Pancreas (tissue), 10 donors: Measurements from ENCODE around the gene VWA5B1. TPM values are rescaled to one million over a fixed set of nuclear protein-coding genes. Genes with fewer than 3 reads are reported as not detected.

ENCODE experiments used
- ATAC-seq, 4 donors: fragments of 200-7000 bp; cut with Tn5 transposase; one replicate each; pipeline versions ENCODE4 v1.8.0 to v1.9.1; 2020; ENCODE audit warnings: mild to moderate bottlenecking in 4 of 4, moderate library complexity in 4 of 4
- DNase-seq, 6 donors: peaks; one replicate each; pipeline ENCODE4 v3.0.0-alpha.2; 2020
- FAIRE-seq: peaks from 2 replicates; lab custom pipeline; 2012; peaks lifted over from hg19 to GRCh38; lab: Jason Lieb, UNC
- H3K27ac ChIP-seq, 4 donors: fragments of 200-600 bp; sonication (generic); 1 replicate in 3 of 4; 2 replicates in 1 of 4; pipeline versions ENCODE4 v1.5.0 to v1.8.0; 2020
- H3K27me3 ChIP-seq, 4 donors: fragments of 200-600 bp; one replicate each; pipeline ENCODE4 v1.8.0; 2021
- H3K36me3 ChIP-seq, 3 donors: fragments of 200-600 bp; sonication (generic) in 1 of 3; one replicate each; pipeline versions ENCODE4 v1.5.0 to v1.8.0; 2020 to 2021
- H3K4me1 ChIP-seq, 3 donors: fragments of 200-600 bp; one replicate each; pipeline ENCODE4 v1.8.0; 2021
- H3K4me3 ChIP-seq, 4 donors: fragments of 200-600 bp; sonication (generic) in 2 of 4; one replicate each; pipeline versions ENCODE4 v1.5.0 to v1.8.0; 2020 to 2021
- H3K9me3 ChIP-seq, 4 donors: fragments of 200-600 bp; one replicate each; pipeline ENCODE4 v1.8.0; 2021
- WGBS, 2 donors: extraction: QIAGEN DNeasy Blood & Tissue Kit; methylation state at CpG; one replicate each; pipeline ENCODE4 v1.1.7; 2013; 5-methylcytosine and 5-hydroxymethylcytosine counted together
- intact Hi-C, 3 donors: fragments of 100-400 bp; cut with DNase I; formaldehyde crosslinking; loops; one replicate each; pipeline versions ENCODE4 v1.11.1 to v1.14.2; 2022
- polyA plus RNA-seq, 2 donors: library from polyadenylated mRNA; stranded (reverse); fragments of 200-250 nt; gene quantifications; one replicate each; pipeline ENCODE4 v1.2.3, GENCODE V29; 2013
- total RNA-seq, 6 donors: library from RNA; stranded (reverse); fragmentation: NEBNext Ultra II Directional in 4 of 6; extraction: Animal tissue kit (Norgen Biotek cat#: 25700) in 4 of 6; gene quantifications; one replicate each; pipeline versions ENCODE4 v1.2.1 to v1.2.4, GENCODE V29; 2021 to 2023
- TF ChIP-seq, protein P1 (sequence below), 4 donors: fragments of 200-600 bp; sonication (generic) in 3 of 4; IDR thresholded peaks; one replicate each; pipeline versions ENCODE4 v1.5.0 to v1.8.0; 2021; ENCODE audit warnings: antibody characterized with exemption in 4 of 4
- donor health status: healthy with polysubstance abuse.
- donor health status: DM: no; HTN: no; CAD: no; lungs with moderate emphysema.
- donor health status: DM: no; HTN: no; CAD: no.
- donor health status: control.
- donor health status: control.
- donor health status: Bipolar disorder and iron deficiency.
- donor health status: DM: yes; HTN: yes; CAD: no.
- donor health status: DM: no; HTN: no; CAD: no.
- donor health status: DM: no; HTN: no; CAD: no.
- donor health status: DM: yes; HTN: yes; CAD: no.

The VWA5B1 gene
- total and polyA plus RNA-seq, 8 donors: 0.16 to 0.70 (median 0.29) TPM; not detected in 1

DNA sequence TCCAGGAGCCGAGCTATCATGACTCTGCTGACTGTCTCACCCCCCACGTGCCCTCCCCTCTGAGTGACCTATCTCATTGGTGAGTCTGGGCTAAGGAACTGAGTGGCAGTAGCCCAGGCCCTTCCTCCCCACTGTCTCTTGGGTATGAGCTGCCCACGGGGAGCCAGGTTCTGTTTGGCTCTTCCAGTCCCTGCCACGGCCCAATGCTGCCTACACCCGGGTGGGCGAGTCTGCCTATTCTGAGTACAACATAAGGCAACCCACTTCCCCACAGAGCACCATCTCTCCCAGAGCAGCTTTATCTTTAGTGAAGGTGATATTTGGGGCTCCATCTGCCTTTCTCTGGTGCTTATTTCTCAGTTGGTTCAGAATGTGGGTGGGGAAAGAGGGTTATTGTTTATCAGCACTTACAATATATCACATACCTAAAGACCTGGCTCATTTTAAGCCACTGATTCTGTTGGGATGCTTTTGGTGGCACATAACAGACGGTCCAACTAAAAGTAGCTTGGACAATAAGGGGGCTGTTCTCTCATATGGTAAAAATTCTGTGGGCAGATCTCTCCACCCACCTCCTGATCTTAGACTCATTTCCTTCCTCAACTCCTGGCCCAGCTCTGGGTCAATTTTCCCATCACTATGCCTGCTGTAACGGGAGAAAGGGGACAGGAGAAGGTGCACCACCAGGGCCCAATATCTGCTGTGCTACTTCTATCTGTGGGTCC lies 27.7 kb upstream of the VWA5B1 start:
- FAIRE-seq: no peak
- Histone ChIP-seq H3K36me3 (no peaks in the 10 kb centered on the region), H3K27ac (no peak overlapping the region), H3K4me1 (no peaks in the 10 kb centered on the region), H3K9me3 (no peaks in the 10 kb centered on the region), H3K4me3 (no peak overlapping the region), H3K27me3 (no peaks in the 10 kb centered on the region)
- no peak for ATAC-seq
- no peak for DNase-seq
- intact Hi-C loops: no loop called here
- WGBS, 2 donors: 61 to 73% methylated on average over 8 of the region's 8 CpGs
- TF ChIP-seq, protein P1, sequence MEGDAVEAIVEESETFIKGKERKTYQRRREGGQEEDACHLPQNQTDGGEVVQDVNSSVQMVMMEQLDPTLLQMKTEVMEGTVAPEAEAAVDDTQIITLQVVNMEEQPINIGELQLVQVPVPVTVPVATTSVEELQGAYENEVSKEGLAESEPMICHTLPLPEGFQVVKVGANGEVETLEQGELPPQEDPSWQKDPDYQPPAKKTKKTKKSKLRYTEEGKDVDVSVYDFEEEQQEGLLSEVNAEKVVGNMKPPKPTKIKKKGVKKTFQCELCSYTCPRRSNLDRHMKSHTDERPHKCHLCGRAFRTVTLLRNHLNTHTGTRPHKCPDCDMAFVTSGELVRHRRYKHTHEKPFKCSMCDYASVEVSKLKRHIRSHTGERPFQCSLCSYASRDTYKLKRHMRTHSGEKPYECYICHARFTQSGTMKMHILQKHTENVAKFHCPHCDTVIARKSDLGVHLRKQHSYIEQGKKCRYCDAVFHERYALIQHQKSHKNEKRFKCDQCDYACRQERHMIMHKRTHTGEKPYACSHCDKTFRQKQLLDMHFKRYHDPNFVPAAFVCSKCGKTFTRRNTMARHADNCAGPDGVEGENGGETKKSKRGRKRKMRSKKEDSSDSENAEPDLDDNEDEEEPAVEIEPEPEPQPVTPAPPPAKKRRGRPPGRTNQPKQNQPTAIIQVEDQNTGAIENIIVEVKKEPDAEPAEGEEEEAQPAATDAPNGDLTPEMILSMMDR (IDR thresholded peaks at IDR 0.05): no peak

DNA sequence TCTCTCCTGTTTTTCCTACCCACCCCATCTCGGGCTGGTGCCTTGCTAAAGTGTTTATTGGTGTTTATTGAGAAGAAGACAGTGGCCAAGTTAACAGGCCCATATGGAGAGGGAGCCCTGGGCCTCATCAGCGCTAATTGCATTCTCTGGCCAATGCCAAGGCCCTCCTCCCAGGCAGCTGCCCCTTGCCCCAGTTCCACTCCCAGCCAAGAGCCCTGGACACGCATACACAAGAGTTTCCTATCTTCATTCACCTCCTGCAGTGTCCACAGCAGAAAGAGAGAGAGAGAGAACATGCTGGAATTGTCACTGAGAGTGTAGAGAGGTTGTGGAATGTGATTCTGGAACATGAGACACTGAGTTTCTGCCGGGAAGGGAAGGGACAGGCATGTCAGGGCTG lies 25.4 kb upstream of the VWA5B1 start:
- ATAC-seq (no peak), FAIRE-seq (no peak)
- intact Hi-C loops: no loop called here

DNA sequence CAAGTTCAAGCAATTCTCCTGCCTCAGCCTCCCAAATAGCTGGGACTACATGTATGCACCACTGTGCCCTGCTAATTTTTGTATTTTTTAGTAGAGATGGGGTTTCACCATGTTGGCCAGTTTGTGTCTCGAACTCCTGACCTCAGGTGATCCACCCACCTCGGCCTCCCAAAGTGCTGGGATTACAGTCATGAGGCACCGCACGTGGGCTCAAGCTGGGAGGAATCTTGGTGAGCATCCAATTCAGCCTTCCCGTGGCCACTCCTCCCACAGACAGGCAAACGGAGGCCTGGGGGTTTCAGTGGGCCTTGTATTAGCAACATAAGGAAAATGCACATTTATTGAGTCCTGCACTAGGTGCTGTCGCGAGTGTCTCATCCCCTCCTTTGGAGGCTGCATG lies 24.5 kb upstream of the VWA5B1 start:
- TF ChIP-seq, protein P1 (IDR thresholded peaks at IDR 0.05): no peak
- DNase-seq: no peak
- Histone ChIP-seq H3K9me3 (no peaks in the 10 kb centered on the region), H3K4me1 (no peaks in the 10 kb centered on the region), H3K27me3 (peaks cover 0 to 2% (median 0%) of the 10 kb centered on the region in 4 donors), H3K4me3 (no peak overlapping the region), H3K36me3 (no peaks in the 10 kb centered on the region), H3K27ac (no peak overlapping the region)
- WGBS, 2 donors: 62 to 75% methylated on average over 8 of the region's 8 CpGs
- no peak for ATAC-seq
- FAIRE-seq: no peak
- intact Hi-C loops: no loop called here

More for the DNA sequence above, 25.4 kb upstream of the VWA5B1 start:
- 49 to 55% methylated on average over 4 of the region's 4 CpGs for WGBS, 2 donors
- Histone ChIP-seq H3K9me3 (no peaks in the 10 kb centered on the region), H3K27me3 (peaks cover 0 to 2% (median 0%) of the 10 kb centered on the region in 4 donors), H3K4me1 (no peaks in the 10 kb centered on the region), H3K4me3 (no peak overlapping the region), H3K27ac (no peak overlapping the region), H3K36me3 (no peaks in the 10 kb centered on the region)
- DNase-seq: no peak
- TF ChIP-seq, protein P1 (IDR thresholded peaks at IDR 0.05): no peak

DNA sequence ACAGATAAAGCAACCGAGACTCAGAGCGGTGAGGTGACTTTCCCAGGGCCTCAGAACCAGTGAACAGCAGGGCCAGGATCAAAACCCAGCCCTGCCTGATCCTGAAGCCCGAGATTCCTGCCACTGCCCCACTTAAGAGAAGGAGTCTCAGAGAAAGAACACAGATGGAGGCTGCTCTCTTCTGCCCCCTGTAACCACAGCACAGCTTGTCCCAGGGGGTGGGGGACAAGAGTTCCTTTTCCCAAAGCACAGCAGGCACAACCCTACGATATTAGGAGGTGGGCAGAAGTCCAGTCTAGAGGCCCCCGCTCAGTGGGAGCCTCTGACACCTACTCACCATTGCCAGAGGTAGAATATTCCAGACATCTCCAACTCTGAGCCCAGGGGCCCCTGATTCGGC lies 24.0 kb upstream of the VWA5B1 start:
- no peak for FAIRE-seq
- Histone ChIP-seq H3K4me1 (no peaks in the 10 kb centered on the region), H3K36me3 (no peaks in the 10 kb centered on the region), H3K9me3 (no peaks in the 10 kb centered on the region), H3K27ac (no peak overlapping the region), H3K27me3 (peaks cover 0 to 2% (median 0%) of the 10 kb centered on the region in 4 donors), H3K4me3 (no peak overlapping the region)
- TF ChIP-seq, protein P1 (IDR thresholded peaks at IDR 0.05): no peak
- no peak for DNase-seq
- WGBS, 2 donors: 52 to 67% methylated on average over 6 of the region's 6 CpGs
- intact Hi-C loops: no loop called here
- ATAC-seq: no peak
